Cardiac fibroblast (primary cell): ENCODE results near the gene KIFC3.

Experiments used
- DNase-seq, 2 donors: peaks; one replicate each; pipeline versions ENCODE4 v3.0.0 to v3.0.0-alpha.2; 2010; ENCODE audit warnings: low read depth in 2 of 2
- H3K4me3 ChIP-seq, 2 donors: replicated peaks in 1 of 2; 1 replicate in 1 of 2; 2 replicates in 1 of 2; pipeline ENCODE4 v1.5.1; 2011; ENCODE audit warnings: low read depth in 2 of 2, low read length in 2 of 2, mild to moderate bottlenecking in 2 of 2, moderate library complexity in 1 of 2
- CTCF ChIP-seq: IDR thresholded peaks from one replicate; pipeline ENCODE4 v1.5.1; 2011; ENCODE audit warnings: low read depth, mild to moderate bottlenecking, low read length, inconsistent platforms

KIFC3 gene

GRCh38 chr16:57803134-57803990, 1.1 kb upstream of the KIFC3 start:
- no peak overlapping the region for H3K4me3 ChIP-seq

GRCh38 chr16:57801809-57802340, 416 bp downstream of the KIFC3 start:
- peak overlapping the region; percentile 67 to 79 for H3K4me3 ChIP-seq
- no peak for TF ChIP-seq CTCF
- peak in 1 of 2 donors; percentile 71 for DNase-seq

More at GRCh38 chr16:57803134-57803990, 1.1 kb upstream of the KIFC3 start:
- DNase-seq, result peak in 1 of 2 donors; percentile 55
- no peak for TF ChIP-seq CTCF

- DNase-seq, result peak; percentile 70 to 82
- H3K4me3 ChIP-seq, result peak overlapping the region; percentile 67 to 79
Measured at GRCh38 chr16:57801098-57801808, 1.0 kb downstream of the KIFC3 start.

GRCh38 chr16:57800200-57801097, 1.8 kb downstream of the KIFC3 start:
- H3K4me3 ChIP-seq, result peak overlapping the region; percentile 67 to 79
- DNase-seq, result no peak
- no peak for TF ChIP-seq CTCF

More at GRCh38 chr16:57801098-57801808, 1.0 kb downstream of the KIFC3 start:
- TF ChIP-seq CTCF, result no peak

- no peak for TF ChIP-seq CTCF
- no peak for DNase-seq
- H3K4me3 ChIP-seq, result no peak overlapping the region
Measured at GRCh38 chr16:57799600-57800199, 2.6 kb downstream of the KIFC3 start.
